ENCODE results near the gene TFPI.
"Not testable (repeated sequence)": the region's sequence is repeated elsewhere in the genome, so short reads cannot be mapped to it uniquely, and the experiment has no call there.

TFPI gene

GRCh38 chr2:187573722-187574121 lies 19.5 kb upstream of the TFPI start:
- no peak for TF ChIP-seq CTCF (IDR thresholded peaks at IDR 0.05; ENCODE audit: low read depth, low read length)
- DNase-seq (ENCODE audit: low read depth in 2 of 2): no peak

GRCh38 chr2:187571996-187572395 lies 17.8 kb upstream of the TFPI start:
- DNase-seq (ENCODE audit: low read depth in 2 of 2); H3K4me3 ChIP-seq (replicated peaks in 1 of 2; ENCODE audit: low read depth in 2 of 2, low read length in 2 of 2): not testable (repeated sequence)

More at GRCh38 chr2:187573722-187574121, 19.5 kb upstream of the TFPI start:
- H3K4me3 ChIP-seq (replicated peaks in 1 of 2; ENCODE audit: low read depth in 2 of 2, low read length in 2 of 2): no peak overlapping the region

GRCh38 chr2:187569571-187569970 lies 15.3 kb upstream of the TFPI start:
- TF ChIP-seq CTCF (IDR thresholded peaks at IDR 0.05; ENCODE audit: low read depth, low read length): no peak
- no peak overlapping the region for H3K4me3 ChIP-seq (replicated peaks in 1 of 2; ENCODE audit: low read depth in 2 of 2, low read length in 2 of 2)
- no peak for DNase-seq (ENCODE audit: low read depth in 2 of 2)

GRCh38 chr2:187569042-187569441 lies 14.8 kb upstream of the TFPI start:
- no peak for TF ChIP-seq CTCF (IDR thresholded peaks at IDR 0.05; ENCODE audit: low read depth, low read length)
- H3K4me3 ChIP-seq (replicated peaks in 1 of 2; ENCODE audit: low read depth in 2 of 2, low read length in 2 of 2): no peak overlapping the region
- DNase-seq (ENCODE audit: low read depth in 2 of 2): no peak

- peak; percentile 82 to 91 for DNase-seq (ENCODE audit: low read depth in 2 of 2)
- no peak for TF ChIP-seq CTCF (IDR thresholded peaks at IDR 0.05; ENCODE audit: low read depth, low read length)
- H3K4me3 ChIP-seq (replicated peaks in 1 of 2; ENCODE audit: low read depth in 2 of 2, low read length in 2 of 2): no peak overlapping the region
These were observed 12.9 kb upstream of the TFPI start for GRCh38 chr2:187567126-187567525.

GRCh38 chr2:187566712-187567111 lies 12.5 kb upstream of the TFPI start:
- no peak for TF ChIP-seq CTCF (IDR thresholded peaks at IDR 0.05; ENCODE audit: low read depth, low read length)
- DNase-seq (ENCODE audit: low read depth in 2 of 2): no peak
- H3K4me3 ChIP-seq (replicated peaks in 1 of 2; ENCODE audit: low read depth in 2 of 2, low read length in 2 of 2): no peak overlapping the region

GRCh38 chr2:187566266-187566665 lies 12.0 kb upstream of the TFPI start:
- no peak for TF ChIP-seq CTCF (IDR thresholded peaks at IDR 0.05; ENCODE audit: low read depth, low read length)
- no peak overlapping the region for H3K4me3 ChIP-seq (replicated peaks in 1 of 2; ENCODE audit: low read depth in 2 of 2, low read length in 2 of 2)
- no peak for DNase-seq (ENCODE audit: low read depth in 2 of 2)

GRCh38 chr2:187565618-187566017 lies 11.4 kb upstream of the TFPI start:
- not testable (repeated sequence) for H3K4me3 ChIP-seq (replicated peaks in 1 of 2; ENCODE audit: low read depth in 2 of 2, low read length in 2 of 2); DNase-seq (ENCODE audit: low read depth in 2 of 2)

- H3K4me3 ChIP-seq (replicated peaks in 1 of 2; ENCODE audit: low read depth in 2 of 2, low read length in 2 of 2); DNase-seq (ENCODE audit: low read depth in 2 of 2): not testable (repeated sequence)
These were observed 2.3 kb upstream of the TFPI start for GRCh38 chr2:187556493-187556892.
